ENCODE results near the gene ADAMTS6.
"Not testable (repeated sequence)": the region's sequence is repeated elsewhere in the genome, so short reads cannot be mapped to it uniquely, and the experiment has no call there.

Gene ADAMTS6

DNA sequence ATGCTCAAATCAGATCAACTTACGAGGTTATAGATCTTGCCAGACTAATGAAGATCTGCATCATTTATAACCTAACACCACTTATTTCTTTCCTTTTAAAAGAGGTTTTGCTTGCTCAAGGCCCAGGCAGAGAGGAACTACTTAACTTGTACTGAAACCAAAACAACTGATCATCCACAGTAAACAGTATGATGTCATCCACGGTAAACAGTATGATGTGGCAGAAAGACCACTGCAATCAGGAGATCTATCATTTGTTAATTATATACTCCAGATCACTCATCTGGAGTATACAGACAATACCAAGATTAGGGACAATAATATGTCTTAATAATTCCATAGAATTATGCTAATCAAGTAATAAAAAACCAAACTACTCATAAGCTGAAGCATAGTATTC, 116.8 kb downstream of the ADAMTS6 start:
- no peak for DNase-seq (ENCODE audit: low read depth in 1 of 2, low spot score in 1 of 2)

GRCh38 chr5:65363499-65363898, 118.2 kb downstream of the ADAMTS6 start:
- no peak for DNase-seq (ENCODE audit: low read depth in 1 of 2, low spot score in 1 of 2)

DNA sequence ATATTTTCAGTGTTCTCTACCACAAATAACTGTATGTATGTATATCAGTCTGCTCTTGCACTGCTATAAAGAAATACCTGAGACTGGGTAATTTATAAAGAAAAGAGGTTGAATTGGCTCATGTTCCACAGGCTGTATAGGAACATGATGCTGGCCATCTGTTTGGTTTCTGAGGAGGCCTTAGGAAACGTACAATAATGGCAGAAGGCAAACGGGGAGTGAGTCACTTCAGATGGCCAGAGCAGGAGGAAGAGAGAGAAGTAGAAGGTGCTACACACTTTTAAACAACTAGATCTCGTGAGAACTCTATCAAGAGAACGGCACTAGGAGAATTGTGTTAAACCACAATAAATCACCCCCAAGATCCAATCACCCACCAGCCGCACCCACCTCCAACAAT, 121.7 kb downstream of the ADAMTS6 start:
- no peak for DNase-seq (ENCODE audit: low read depth in 1 of 2, low spot score in 1 of 2)

GRCh38 chr5:65359569-65359968, 122.2 kb downstream of the ADAMTS6 start:
- DNase-seq (ENCODE audit: low read depth in 1 of 2, low spot score in 1 of 2), result no peak

DNA sequence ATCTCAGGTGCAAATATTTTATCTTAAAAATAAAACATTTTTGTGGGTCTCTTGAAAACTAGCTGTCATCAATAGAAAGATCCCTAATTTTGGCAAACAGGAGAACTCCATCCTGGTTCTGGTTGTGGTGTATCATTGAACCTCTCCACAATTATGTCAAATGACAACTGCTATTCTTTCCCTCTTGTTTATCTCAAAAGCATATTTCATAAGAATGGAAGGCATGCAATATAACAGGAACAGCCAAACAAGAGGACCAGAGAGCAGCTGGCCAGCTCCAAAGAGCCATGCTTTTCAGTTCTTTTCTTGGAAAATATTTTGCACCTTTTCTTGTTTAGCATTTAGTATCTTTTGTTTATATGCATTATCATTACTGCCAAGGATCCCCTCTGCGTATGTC, 125.4 kb downstream of the ADAMTS6 start:
- no peak for DNase-seq (ENCODE audit: low read depth in 1 of 2, low spot score in 1 of 2)

DNA sequence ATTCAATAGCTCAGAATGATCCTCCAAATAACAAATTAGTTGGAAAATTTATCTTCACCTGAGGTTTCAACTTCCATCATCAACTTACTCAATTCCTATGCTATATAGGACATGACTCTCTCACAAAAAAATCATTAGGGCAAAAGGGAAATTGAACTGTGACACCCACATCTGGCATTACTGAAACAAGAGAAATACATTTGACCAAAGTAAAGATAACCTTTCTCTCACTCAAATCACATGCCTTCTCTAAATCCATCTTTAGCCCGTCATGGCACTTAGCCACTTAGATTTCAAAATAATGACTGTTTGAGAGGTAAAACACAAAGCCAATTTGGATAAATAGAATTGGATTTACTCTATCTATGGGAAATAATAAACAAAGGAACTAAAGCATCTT, 126.4 kb downstream of the ADAMTS6 start:
- DNase-seq (ENCODE audit: low read depth in 1 of 2, low spot score in 1 of 2), result no peak

DNA sequence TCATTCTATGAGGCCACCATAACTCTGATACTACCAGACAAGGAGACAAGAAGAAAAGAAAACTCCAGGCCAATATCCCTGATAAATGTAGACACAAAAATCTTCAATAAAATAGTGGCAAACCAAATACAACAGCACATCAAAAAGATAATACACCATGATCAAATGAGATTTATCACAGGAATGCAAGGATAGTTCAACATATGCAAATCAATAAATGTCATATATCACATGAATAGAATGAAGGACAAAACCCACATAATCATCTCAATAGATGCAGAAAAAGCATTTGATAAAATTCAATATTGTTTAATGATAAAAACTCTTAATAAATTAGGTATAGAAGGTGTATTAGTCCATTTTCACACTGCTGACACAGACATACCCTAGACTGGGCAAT, 139.9 kb downstream of the ADAMTS6 start:
- DNase-seq (ENCODE audit: low read depth in 1 of 2, low spot score in 1 of 2), result no peak

DNA sequence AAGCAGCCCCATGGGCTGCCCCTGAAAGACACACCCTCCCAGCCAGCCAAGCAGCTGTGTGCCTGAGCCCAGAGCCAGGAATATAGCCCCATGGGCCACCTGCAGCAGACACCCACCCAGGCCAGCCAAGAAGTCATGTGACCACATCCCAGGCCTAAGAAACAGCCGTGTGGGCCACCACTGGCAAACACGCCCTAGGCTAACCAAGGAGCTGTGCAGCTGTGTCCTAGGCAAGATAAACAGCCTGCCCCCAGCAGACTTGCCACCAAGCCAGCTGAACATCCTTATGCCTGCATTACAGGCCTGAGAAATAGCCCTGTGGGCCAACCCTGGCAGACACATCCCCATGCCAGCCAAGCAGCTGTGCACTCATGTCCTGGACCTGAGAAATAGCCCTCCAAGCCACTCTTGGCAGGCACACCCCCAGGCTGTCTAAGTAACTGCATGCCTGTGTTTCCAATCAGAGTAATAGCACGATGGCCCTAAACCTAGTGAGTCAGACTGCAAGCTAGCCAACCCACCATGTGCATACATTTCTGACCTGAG, 143.0 kb downstream of the ADAMTS6 start:
- DNase-seq (ENCODE audit: low read depth in 1 of 2, low spot score in 1 of 2), result no peak

- no peak for DNase-seq (ENCODE audit: low read depth in 1 of 2, low spot score in 1 of 2)
Observed at GRCh38 chr5:65334077-65334476, 147.6 kb downstream of the ADAMTS6 start.

DNA sequence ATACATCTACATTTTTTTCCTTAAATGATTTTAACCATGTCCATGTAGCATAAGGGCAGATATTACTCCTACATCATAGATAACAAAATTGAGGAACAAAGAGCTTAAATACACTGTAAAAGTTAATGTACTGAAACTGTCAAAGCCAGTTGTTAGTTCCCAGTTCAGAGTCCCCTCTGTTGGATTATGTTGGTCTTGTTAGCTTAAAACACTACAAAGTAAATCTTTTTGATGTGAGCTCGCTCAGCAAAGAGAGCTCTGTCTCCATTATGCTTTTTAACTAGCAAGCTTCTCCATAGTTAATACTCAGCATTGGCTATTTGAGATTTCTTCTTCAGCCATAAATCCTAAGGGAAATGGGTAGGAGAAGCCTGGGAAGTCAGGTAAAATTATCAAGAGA, 149.1 kb downstream of the ADAMTS6 start:
- no peak for DNase-seq (ENCODE audit: low read depth in 1 of 2, low spot score in 1 of 2)

GRCh38 chr5:65329266-65329665, 152.5 kb downstream of the ADAMTS6 start:
- no peak for DNase-seq (ENCODE audit: low read depth in 1 of 2, low spot score in 1 of 2)

GRCh38 chr5:65327582-65327981, 154.1 kb downstream of the ADAMTS6 start:
- DNase-seq (ENCODE audit: low read depth in 1 of 2, low spot score in 1 of 2), result no peak

GRCh38 chr5:65326922-65327321, 154.8 kb downstream of the ADAMTS6 start:
- no peak for DNase-seq (ENCODE audit: low read depth in 1 of 2, low spot score in 1 of 2)

DNA sequence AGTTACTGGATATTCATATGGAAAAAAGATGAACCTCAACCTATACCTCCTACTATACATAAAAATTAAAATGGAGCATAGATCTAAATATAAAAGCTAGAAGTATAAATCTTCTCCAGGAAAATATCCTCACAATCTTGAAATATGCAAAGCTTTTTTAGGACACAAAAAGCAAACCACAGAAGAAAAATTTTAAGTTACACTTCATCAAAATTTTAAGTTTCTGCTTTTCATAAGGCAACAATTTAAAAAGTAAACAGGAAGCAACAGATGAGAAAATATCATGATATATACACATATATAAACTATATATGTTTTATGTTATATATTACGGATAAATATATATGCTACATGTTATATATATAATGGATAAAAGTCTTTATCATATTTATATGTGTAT, 157.5 kb downstream of the ADAMTS6 start:
- DNase-seq (ENCODE audit: low read depth in 1 of 2, low spot score in 1 of 2), result no peak

GRCh38 chr5:65320704-65321103, 161.0 kb downstream of the ADAMTS6 start:
- not testable (repeated sequence) for DNase-seq (ENCODE audit: low read depth in 1 of 2, low spot score in 1 of 2)

DNA sequence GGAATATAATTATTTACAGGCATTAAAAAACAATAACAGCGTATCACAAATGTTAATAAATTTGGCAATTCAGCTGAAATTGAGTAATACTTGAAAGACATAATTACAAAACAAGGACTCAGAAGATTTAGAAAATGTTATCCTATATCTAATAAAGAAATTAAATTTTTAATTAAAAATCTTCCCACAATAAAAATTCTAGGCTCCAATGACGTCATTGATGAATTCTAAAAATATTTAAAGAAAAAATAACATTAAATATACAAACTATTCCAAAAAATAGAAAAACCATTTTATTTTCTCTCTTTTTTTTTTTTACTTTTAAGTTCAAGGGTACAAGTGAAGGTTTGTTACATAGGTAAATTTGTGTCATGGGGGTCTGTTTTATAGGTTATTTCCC, 161.5 kb downstream of the ADAMTS6 start:
- no peak for DNase-seq (ENCODE audit: low read depth in 1 of 2, low spot score in 1 of 2)

DNA sequence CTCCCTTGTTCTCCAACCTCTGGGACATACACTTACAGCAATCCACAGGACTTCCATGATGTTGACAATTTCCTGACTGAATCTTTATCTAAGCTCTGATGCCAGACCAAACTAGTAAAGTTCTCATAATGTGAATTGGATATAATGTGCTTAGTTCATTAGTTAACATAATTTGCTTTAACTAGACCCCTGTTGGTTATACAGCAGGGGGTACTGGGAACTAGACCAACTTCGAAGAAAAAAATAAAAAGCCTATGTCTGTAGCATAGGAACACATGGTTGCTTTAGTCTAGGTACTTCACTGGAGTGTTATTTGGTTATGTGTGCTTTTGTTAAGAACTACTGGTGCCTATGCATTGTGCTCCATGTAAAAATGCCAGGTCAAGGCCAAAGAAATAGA, 173.8 kb downstream of the ADAMTS6 start:
- DNase-seq (ENCODE audit: low read depth in 1 of 2, low spot score in 1 of 2), result no peak

DNA sequence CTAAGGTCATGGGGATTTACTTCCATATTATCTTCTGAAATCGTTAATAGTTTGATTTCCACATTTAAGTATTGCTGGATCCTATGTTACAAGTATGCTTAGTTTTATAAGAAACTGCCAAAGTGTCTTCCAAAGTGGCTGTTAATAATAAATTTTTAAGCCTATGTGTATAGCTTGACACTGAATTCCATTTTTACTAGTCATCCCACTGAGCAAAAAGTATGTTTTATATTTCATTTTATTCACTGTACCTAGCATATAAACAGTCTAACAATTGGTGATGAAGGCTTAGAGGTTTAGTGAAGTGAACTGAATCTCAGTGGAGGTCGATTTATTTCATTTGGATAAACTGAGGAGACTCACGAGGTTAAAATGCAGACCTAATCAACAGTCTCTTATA, 174.6 kb downstream of the ADAMTS6 start:
- DNase-seq (ENCODE audit: low read depth in 1 of 2, low spot score in 1 of 2), result no peak

- no peak for DNase-seq (ENCODE audit: low read depth in 1 of 2, low spot score in 1 of 2)
Observed at GRCh38 chr5:65305913-65306312, 175.8 kb downstream of the ADAMTS6 start.

DNA sequence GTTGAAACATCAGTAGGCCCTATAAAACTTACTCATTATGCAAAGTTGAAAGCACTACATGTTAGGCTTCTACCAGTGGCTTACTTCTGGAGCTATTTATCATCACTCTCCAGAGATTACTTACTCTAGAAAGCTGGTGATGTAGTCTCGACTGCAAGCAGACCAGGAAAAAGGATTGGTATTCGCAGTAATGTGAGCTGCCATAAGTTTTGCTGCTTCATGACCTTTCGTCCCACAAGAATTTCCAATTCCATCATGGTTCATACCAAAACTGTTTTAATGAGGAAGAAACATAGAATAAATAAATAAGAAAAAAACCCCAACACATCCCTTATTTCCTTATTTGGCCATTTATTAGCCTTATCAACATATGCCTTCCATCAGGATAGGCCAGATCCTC, 181.9 kb downstream of the ADAMTS6 start:
- DNase-seq (ENCODE audit: low read depth in 1 of 2, low spot score in 1 of 2), result no peak

DNA sequence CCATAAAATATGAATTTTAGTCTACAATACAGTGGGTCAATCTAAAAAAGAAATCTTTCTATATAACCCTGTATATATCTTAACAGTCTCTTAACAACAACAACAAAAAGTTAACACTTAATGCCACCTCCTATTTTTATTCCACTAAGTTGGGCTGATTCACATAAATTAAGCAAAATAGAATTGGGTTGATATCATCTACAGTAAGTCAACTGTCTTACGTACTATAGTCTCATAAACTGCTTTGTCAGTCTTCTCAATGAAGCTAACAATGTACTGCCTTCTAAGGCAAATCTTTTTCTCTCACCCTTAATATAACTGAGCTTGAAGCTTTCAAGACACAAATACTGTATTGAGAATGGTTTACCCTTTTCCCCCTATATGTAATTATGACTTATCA, 185.7 kb downstream of the ADAMTS6 start:
- no peak for DNase-seq (ENCODE audit: low read depth in 1 of 2, low spot score in 1 of 2)

DNA sequence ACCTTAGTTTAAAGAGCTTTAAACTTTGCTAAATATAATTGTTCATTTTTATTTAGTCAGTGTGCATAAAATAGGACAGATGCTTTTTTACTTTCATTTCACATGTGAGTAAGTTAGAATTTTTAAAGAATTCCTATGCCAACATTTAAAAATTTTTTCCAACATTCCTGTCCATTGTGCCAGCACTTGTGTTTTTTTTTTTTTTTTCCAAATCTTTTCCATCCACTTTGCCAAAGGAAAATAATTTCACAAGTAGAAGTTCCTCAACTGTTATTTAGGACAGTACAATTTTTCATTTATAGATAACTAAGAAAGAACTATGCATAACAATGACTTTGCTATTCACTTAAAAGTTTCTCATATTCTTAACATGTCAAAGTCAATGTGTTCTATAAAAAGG, 189.5 kb downstream of the ADAMTS6 start:
- no peak for DNase-seq (ENCODE audit: low read depth in 1 of 2, low spot score in 1 of 2)

- DNase-seq (ENCODE audit: low read depth in 1 of 2, low spot score in 1 of 2), result no peak
Observed at GRCh38 chr5:65290677-65291076, 191.0 kb downstream of the ADAMTS6 start.

GRCh38 chr5:65288657-65289056, 193.1 kb downstream of the ADAMTS6 start:
- no peak for DNase-seq (ENCODE audit: low read depth in 1 of 2, low spot score in 1 of 2)
